ENCODE results near the gene PCDHB6. TPM values are rescaled to one million over a fixed set of nuclear protein-coding genes. Genes with fewer than 3 reads are reported as not detected.
"Not testable (repeated sequence)": the region's sequence is repeated elsewhere in the genome, so short reads cannot be mapped to it uniquely, and the experiment has no call there.

Gene PCDHB6
- not detected for total RNA-seq

GRCh38 chr5:141149812-141150211 is at the start of gene PCDHB6:
Gene PCDHB6, plus strand, starts transcription at chr5:141150057. Its CDS starts 201 bp downstream, at chr5:141150258.
- Mint-ChIP-seq H3K4me1 (ENCODE audit: low read depth) (no peaks in the 10 kb centered on the region), H3K36me3 (ENCODE audit: insufficient read depth in 2 of 2) (peaks cover 10 to 13% of the 10 kb centered on the region in 2 donors), H3K27me3 (ENCODE audit: low read depth) (peaks cover 23% of the 10 kb centered on the region), H3K9me3 (peaks cover 6 to 8% of the 10 kb centered on the region in 2 donors), H3K27ac (no peak within 1 kb of the TSS), H3K4me3 (no peak within 1 kb of the TSS)
- ATAC-seq (replicated peaks in 1 of 2) (no peak), DNase-seq (peak in 1 of 2 donors; percentile 4)

- Mint-ChIP-seq H3K27me3 (ENCODE audit: low read depth) (peaks cover 35% of the 10 kb centered on the region), H3K36me3 (ENCODE audit: insufficient read depth in 2 of 2) (peaks cover 5 to 8% of the 10 kb centered on the region in 2 donors), H3K27ac (no peak within 1 kb of the TSS), H3K4me1 (ENCODE audit: low read depth) (no peaks in the 10 kb centered on the region), H3K4me3 (no peak within 1 kb of the TSS), H3K9me3 (peaks cover 8 to 9% of the 10 kb centered on the region in 2 donors)
- DNase-seq: peak; percentile 46 to 58
- no peak for ATAC-seq (replicated peaks in 1 of 2)
These were observed 49.5 kb upstream of the PCDHB6 start, which contains the start of gene PCDHB3 for GRCh38 chr5:141100243-141100805. Gene PCDHB3, plus strand, starts transcription at chr5:141100473. Its CDS starts 177 bp downstream, at chr5:141100650.

GRCh38 chr5:141101059-141101458 is 48.8 kb upstream of the PCDHB6 start:
- H3K4me3 Mint-ChIP-seq: no peak overlapping the region
- H3K27ac Mint-ChIP-seq: no peak overlapping the region
- peaks cover 4 to 8% of the 10 kb centered on the region in 2 donors for H3K36me3 Mint-ChIP-seq (ENCODE audit: insufficient read depth in 2 of 2)
- H3K4me1 Mint-ChIP-seq (ENCODE audit: low read depth): no peaks in the 10 kb centered on the region
- peaks cover 6 to 9% of the 10 kb centered on the region in 2 donors for H3K9me3 Mint-ChIP-seq
- H3K27me3 Mint-ChIP-seq (ENCODE audit: low read depth): peaks cover 28% of the 10 kb centered on the region
- DNase-seq: no peak
- no peak for ATAC-seq (replicated peaks in 1 of 2)

- H3K4me3 Mint-ChIP-seq; H3K27ac Mint-ChIP-seq; H3K36me3 Mint-ChIP-seq (ENCODE audit: insufficient read depth in 2 of 2); DNase-seq; H3K9me3 Mint-ChIP-seq; ATAC-seq (replicated peaks in 1 of 2); H3K4me1 Mint-ChIP-seq (ENCODE audit: low read depth): not testable (repeated sequence)
- peaks cover 28% of the 10 kb centered on the region for H3K27me3 Mint-ChIP-seq (ENCODE audit: low read depth)
These were observed 47.8 kb upstream of the PCDHB6 start for GRCh38 chr5:141102070-141102469.

GRCh38 chr5:141102471-141102870 is 47.4 kb upstream of the PCDHB6 start:
- H3K9me3 Mint-ChIP-seq; H3K4me3 Mint-ChIP-seq; DNase-seq; H3K36me3 Mint-ChIP-seq (ENCODE audit: insufficient read depth in 2 of 2); ATAC-seq (replicated peaks in 1 of 2); H3K4me1 Mint-ChIP-seq (ENCODE audit: low read depth); H3K27ac Mint-ChIP-seq: not testable (repeated sequence)
- H3K27me3 Mint-ChIP-seq (ENCODE audit: low read depth): peaks cover 28% of the 10 kb centered on the region

GRCh38 chr5:141105350-141105749 is 44.5 kb upstream of the PCDHB6 start:
- ATAC-seq (replicated peaks in 1 of 2): no peak

GRCh38 chr5:141119250-141119649 is 30.6 kb upstream of the PCDHB6 start:
- Mint-ChIP-seq H3K36me3 (ENCODE audit: insufficient read depth in 2 of 2) (peaks cover under 1 to 10% of the 10 kb centered on the region in 2 donors), H3K4me3 (no peak overlapping the region), H3K9me3 (peaks cover 2 to 11% of the 10 kb centered on the region in 2 donors), H3K27ac (no peak overlapping the region), H3K4me1 (ENCODE audit: low read depth) (no peaks in the 10 kb centered on the region), H3K27me3 (ENCODE audit: low read depth) (peaks cover 20% of the 10 kb centered on the region)
- ATAC-seq (replicated peaks in 1 of 2): no peak
- DNase-seq: no peak

More at GRCh38 chr5:141105350-141105749, 44.5 kb upstream of the PCDHB6 start:
- H3K27ac Mint-ChIP-seq: no peak overlapping the region
- no peaks in the 10 kb centered on the region for H3K4me1 Mint-ChIP-seq (ENCODE audit: low read depth)
- peaks cover 2 to 6% of the 10 kb centered on the region in 2 donors for H3K36me3 Mint-ChIP-seq (ENCODE audit: insufficient read depth in 2 of 2)
- peaks cover 2 to 7% of the 10 kb centered on the region in 2 donors for H3K9me3 Mint-ChIP-seq
- no peak overlapping the region for H3K4me3 Mint-ChIP-seq
- H3K27me3 Mint-ChIP-seq (ENCODE audit: low read depth): peaks cover 15% of the 10 kb centered on the region
- DNase-seq: no peak

- no peaks in the 10 kb centered on the region for H3K4me1 Mint-ChIP-seq (ENCODE audit: low read depth)
- no peak within 1 kb of the TSS for H3K27ac Mint-ChIP-seq
- H3K27me3 Mint-ChIP-seq (ENCODE audit: low read depth): peaks cover 20% of the 10 kb centered on the region
- DNase-seq: no peak
- peaks cover 0 to 8% of the 10 kb centered on the region in 2 donors for H3K36me3 Mint-ChIP-seq (ENCODE audit: insufficient read depth in 2 of 2)
- no peak for ATAC-seq (replicated peaks in 1 of 2)
- H3K4me3 Mint-ChIP-seq: no peak within 1 kb of the TSS
- H3K9me3 Mint-ChIP-seq: peaks cover 2 to 6% of the 10 kb centered on the region in 2 donors
These were observed 28.3 kb upstream of the PCDHB6 start, which contains the start of gene PCDHB4 for GRCh38 chr5:141121563-141121962. Gene PCDHB4, plus strand, starts transcription at chr5:141121818. Its CDS starts 181 bp downstream, at chr5:141121999.

- no peak for DNase-seq
- Mint-ChIP-seq H3K36me3 (ENCODE audit: insufficient read depth in 2 of 2) (peaks cover 0 to 8% of the 10 kb centered on the region in 2 donors), H3K4me3 (no peak overlapping the region), H3K4me1 (ENCODE audit: low read depth) (no peaks in the 10 kb centered on the region), H3K27me3 (ENCODE audit: low read depth) (peaks cover 20% of the 10 kb centered on the region), H3K9me3 (peaks cover 0 to 3% of the 10 kb centered on the region in 2 donors), H3K27ac (no peak overlapping the region)
- no peak for ATAC-seq (replicated peaks in 1 of 2)
These were observed 27.9 kb upstream of the PCDHB6 start for GRCh38 chr5:141121985-141122384.

GRCh38 chr5:141123396-141124135 is 26.3 kb upstream of the PCDHB6 start:
- H3K4me3 Mint-ChIP-seq; H3K4me1 Mint-ChIP-seq (ENCODE audit: low read depth); DNase-seq; H3K36me3 Mint-ChIP-seq (ENCODE audit: insufficient read depth in 2 of 2); H3K27ac Mint-ChIP-seq; H3K9me3 Mint-ChIP-seq; ATAC-seq (replicated peaks in 1 of 2): not testable (repeated sequence)
- peaks cover 20% of the 10 kb centered on the region for H3K27me3 Mint-ChIP-seq (ENCODE audit: low read depth)

- H3K9me3 Mint-ChIP-seq: peaks cover 0 to 8% of the 10 kb centered on the region in 2 donors
- peaks cover 0 to 8% of the 10 kb centered on the region in 2 donors for H3K36me3 Mint-ChIP-seq (ENCODE audit: insufficient read depth in 2 of 2)
- no peaks in the 10 kb centered on the region for H3K4me1 Mint-ChIP-seq (ENCODE audit: low read depth)
- H3K27me3 Mint-ChIP-seq (ENCODE audit: low read depth): peaks cover 8% of the 10 kb centered on the region
- no peak overlapping the region for H3K27ac Mint-ChIP-seq
- no peak for DNase-seq
- no peak overlapping the region for H3K4me3 Mint-ChIP-seq
- ATAC-seq (replicated peaks in 1 of 2): no peak
These were observed 22.6 kb upstream of the PCDHB6 start for GRCh38 chr5:141127305-141127704.

- Mint-ChIP-seq H3K27ac (no peak within 1 kb of the TSS), H3K4me3 (peak within 1 kb of the TSS; percentile 12 to 56), H3K36me3 (ENCODE audit: insufficient read depth in 2 of 2) (peaks cover 6 to 13% of the 10 kb centered on the region in 2 donors), H3K9me3 (peaks cover 7 to 9% of the 10 kb centered on the region in 2 donors), H3K4me1 (ENCODE audit: low read depth) (no peaks in the 10 kb centered on the region), H3K27me3 (ENCODE audit: low read depth) (peaks cover 12% of the 10 kb centered on the region)
- DNase-seq: peak; percentile 4 to 9
- no peak for ATAC-seq (replicated peaks in 1 of 2)
These were observed 14.7 kb upstream of the PCDHB6 start, which contains the start of gene PCDHB5 for GRCh38 chr5:141135030-141135717. Gene PCDHB5, plus strand, starts transcription at chr5:141135206. Its CDS starts 229 bp downstream, at chr5:141135435.

Data from activated T-cell treated with anti-CD3 and anti-CD28 coated beads, Interleukin-2, amount 50 U/mL, for 72 hours (primary cell).